H9 (cell line): Measurements from ENCODE around the gene TCF7L1. TPM values are rescaled to one million over a fixed set of nuclear protein-coding genes. Genes with fewer than 3 reads are reported as not detected.

Source experiments
- DNase-seq: peaks from one replicate; pipeline ENCODE4 v3.0.0-alpha.2; 2017
- H2AFZ ChIP-seq: one replicate; pipeline ENCODE4 v1.6.1; 2013; ENCODE audit warnings: mild to moderate bottlenecking, low read length, control low read depth, moderate library complexity
- H2AK5ac ChIP-seq: 2 replicates; pipeline ENCODE4 v1.6.1; 2013; ENCODE audit warnings: low read length, control low read depth, mixed read lengths; ENCODE audit not compliant: insufficient read length
- H2BK120ac ChIP-seq: one replicate; pipeline ENCODE4 v1.6.1; 2013; ENCODE audit warnings: low read depth, mild to moderate bottlenecking, low read length, control low read depth, inconsistent platforms; ENCODE audit not compliant: poor library complexity, severe bottlenecking
- H2BK12ac ChIP-seq: 2 replicates; pipeline ENCODE4 v1.6.1; 2013; ENCODE audit warnings: low read length, control low read depth, mixed read lengths, low read depth; ENCODE audit not compliant: insufficient read length
- H2BK15ac ChIP-seq: 2 replicates; pipeline ENCODE4 v1.6.1; 2013; ENCODE audit warnings: low read depth, low read length, control low read depth
- H2BK20ac ChIP-seq: one replicate; pipeline ENCODE4 v1.6.1; 2013; ENCODE audit warnings: low read depth, mild to moderate bottlenecking, low read length, control low read depth, inconsistent platforms; ENCODE audit not compliant: poor library complexity, severe bottlenecking
- H2BK5ac ChIP-seq: 2 replicates; pipeline ENCODE4 v1.6.1; 2013; ENCODE audit warnings: low read length, control low read depth, mixed read lengths; ENCODE audit not compliant: insufficient read length
- H3K14ac ChIP-seq: 2 replicates; pipeline ENCODE4 v1.6.1; 2013; ENCODE audit warnings: low read length, control low read depth; ENCODE audit not compliant: insufficient read depth
- H3K18ac ChIP-seq: 2 replicates; pipeline ENCODE4 v1.6.1; 2013; ENCODE audit warnings: low read depth, mild to moderate bottlenecking, mixed read lengths, low read length, control low read depth; ENCODE audit not compliant: insufficient read length
- H3K23ac ChIP-seq: 2 replicates; pipeline ENCODE4 v1.6.1; 2013; ENCODE audit warnings: low read length, control low read depth, mixed read lengths, low read depth; ENCODE audit not compliant: insufficient read length
- H3K23me2 ChIP-seq: 2 replicates; pipeline ENCODE4 v1.6.1; 2013; ENCODE audit warnings: low read depth, mild to moderate bottlenecking, mixed read lengths, low read length, control low read depth; ENCODE audit not compliant: insufficient read length, poor library complexity, severe bottlenecking
- H3K27ac ChIP-seq: 2 replicates; pipeline ENCODE4 v1.5.1; 2013; ENCODE audit warnings: low read length, control low read depth, mixed read lengths, low read depth; ENCODE audit not compliant: insufficient read length
- H3K27me3 ChIP-seq: 2 replicates; pipeline ENCODE4 v1.6.1; 2013; ENCODE audit warnings: low read length, control low read depth, inconsistent platforms; ENCODE audit not compliant: insufficient read depth
- H3K4ac ChIP-seq: 2 replicates; pipeline ENCODE4 v1.6.1; 2013; ENCODE audit warnings: low read depth, mild to moderate bottlenecking, control low read depth, inconsistent platforms, low read length, moderate library complexity
- H3K4me1 ChIP-seq: 2 replicates; pipeline ENCODE4 v1.6.1; 2013; ENCODE audit warnings: low read length, control low read depth, inconsistent platforms; ENCODE audit not compliant: insufficient read depth
- H3K4me2 ChIP-seq: 2 replicates; pipeline ENCODE4 v1.6.1; 2013; ENCODE audit warnings: low read length, control low read depth, mixed read lengths; ENCODE audit not compliant: insufficient read length, insufficient read depth
- H3K56ac ChIP-seq: 2 replicates; pipeline ENCODE4 v1.6.1; 2013; ENCODE audit warnings: low read depth, mild to moderate bottlenecking, mixed read lengths, low read length, control low read depth; ENCODE audit not compliant: insufficient read length
- H3K79me1 ChIP-seq: 2 replicates; pipeline ENCODE4 v1.6.1; 2013; ENCODE audit warnings: low read depth, mild to moderate bottlenecking, moderate library complexity, low read length, control low read depth, inconsistent platforms; ENCODE audit not compliant: insufficient read depth, poor library complexity, severe bottlenecking
- H3K79me2 ChIP-seq: 2 replicates; pipeline ENCODE4 v1.6.1; 2013; ENCODE audit warnings: low read length, control low read depth, inconsistent platforms; ENCODE audit not compliant: insufficient read depth
- H3K9ac ChIP-seq: 2 replicates; pipeline ENCODE4 v1.6.1; 2013; ENCODE audit warnings: low read length, control low read depth, mixed read lengths; ENCODE audit not compliant: insufficient read length; ENCODE audit errors: extremely low read depth
- H3K9me3 ChIP-seq: one replicate; pipeline ENCODE4 v1.6.1; 2013; ENCODE audit warnings: low read depth, low read length, inconsistent platforms; ENCODE audit not compliant: control insufficient read depth
- H3T11ph ChIP-seq: one replicate; pipeline ENCODE4 v1.6.1; 2013; ENCODE audit warnings: mild to moderate bottlenecking, low read length, control low read depth, inconsistent platforms
- H4K20me1 ChIP-seq: one replicate; pipeline ENCODE4 v1.6.1; 2013; ENCODE audit not compliant: control insufficient read depth, insufficient read length, insufficient read depth
- H4K5ac ChIP-seq: 2 replicates; pipeline ENCODE4 v1.6.1; 2013; ENCODE audit warnings: low read depth, mild to moderate bottlenecking, mixed read lengths, low read length, control low read depth; ENCODE audit not compliant: insufficient read length
- H4K8ac ChIP-seq: replicated peaks from 2 replicates; pipeline ENCODE4 v1.6.1; 2013; ENCODE audit warnings: low read length, control low read depth, mixed read lengths, low read depth; ENCODE audit not compliant: insufficient read length
- H4K91ac ChIP-seq: 2 replicates; pipeline ENCODE4 v1.6.1; 2013; ENCODE audit warnings: low read depth, mild to moderate bottlenecking, moderate library complexity, mixed read lengths, low read length, control low read depth; ENCODE audit not compliant: insufficient read length
- H3K27ac Mint-ChIP-seq, 3 experiments: 2 replicates in 2 of 3; 3 replicates in 1 of 3; pipeline ENCODE4 v1.8.0; 2020 to 2021; ENCODE audit warnings: mixed read lengths in 3 of 3, mild to moderate bottlenecking in 1 of 3, moderate library complexity in 1 of 3
- H3K27me3 Mint-ChIP-seq: 2 replicates; pipeline ENCODE4 v1.8.0; 2021; ENCODE audit warnings: low read depth, mild to moderate bottlenecking, moderate library complexity, mixed read lengths
- H3K36me3 Mint-ChIP-seq, 3 experiments: 2 replicates in 2 of 3; 3 replicates in 1 of 3; pipeline ENCODE4 v1.8.0; 2020 to 2021; ENCODE audit warnings: low read depth in 3 of 3, mixed read lengths in 3 of 3; ENCODE audit not compliant: insufficient read depth in 1 of 3
- H3K4me1 Mint-ChIP-seq, 2 experiments: 2 replicates each; pipeline ENCODE4 v1.8.0; 2020; ENCODE audit warnings: mixed read lengths in 2 of 2
- H3K4me3 Mint-ChIP-seq, 2 experiments: 2 replicates in 1 of 2; 3 replicates in 1 of 2; pipeline ENCODE4 v1.8.0; 2020 to 2021; ENCODE audit warnings: mild to moderate bottlenecking in 2 of 2, mixed read lengths in 2 of 2, moderate library complexity in 1 of 2
- H3K9me3 Mint-ChIP-seq, 2 experiments: 2 replicates in 1 of 2; 3 replicates in 1 of 2; pipeline ENCODE4 v1.8.0; 2020; ENCODE audit warnings: mild to moderate bottlenecking in 2 of 2, mixed read lengths in 2 of 2, moderate library complexity in 1 of 2
- CTCF ChIP-seq: fragments of 200-600 bp; sonication (generic); conservative IDR thresholded peaks from 3 replicates; pipeline ENCODE4 v1.8.0; 2021; ENCODE audit warnings: antibody characterized with exemption, mild to moderate bottlenecking
- WGBS: extraction: QIAGEN DNeasy Blood & Tissue Kit; methylation state at CpG from one replicate; pipeline ENCODE4 v1.1.7; 2013; ENCODE audit warnings: missing lambda C conversion rate, low lambda C conversion rate, mixed read lengths; ENCODE audit not compliant: insufficient read length; ENCODE audit errors: extremely low coverage; 5-methylcytosine and 5-hydroxymethylcytosine counted together
- total RNA-seq: library from RNA; stranded (reverse); gene quantifications from 2 replicates; pipeline ENCODE4 v1.2.1, GENCODE V29; 2021

Gene TCF7L1
- total RNA-seq, 1 experiment from 2014 or later: 112 TPM

DNA sequence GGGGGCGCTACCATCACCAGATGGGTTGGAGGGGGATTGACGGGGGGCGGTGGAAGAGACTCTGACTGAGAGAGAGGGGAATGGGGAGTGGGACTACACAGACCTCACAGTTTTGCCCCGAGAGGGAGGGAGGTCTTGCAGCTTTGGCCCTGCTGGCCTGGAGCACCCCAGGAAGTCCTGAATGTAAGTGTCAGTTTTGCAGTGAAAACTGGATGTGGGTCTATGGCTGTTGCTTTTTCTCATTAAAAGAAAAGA, 2.4 kb downstream of the TCF7L1 start:
- H3T11ph ChIP-seq: no peak overlapping the region
- H4K5ac ChIP-seq: no peak overlapping the region
- H3K23me2 ChIP-seq: peaks cover 4% of the 10 kb centered on the region
- no peak overlapping the region for H3K18ac ChIP-seq
- H3K79me2 ChIP-seq: peaks cover 38% of the 10 kb centered on the region; the same call in 1 of the 2 replicates
- no peak overlapping the region for H3K23ac ChIP-seq
- peak; percentile 46 for DNase-seq
- no peak overlapping the region for H3K4ac ChIP-seq
- H3K56ac ChIP-seq: no peak overlapping the region
- H2BK12ac ChIP-seq: no peak overlapping the region
- H4K8ac ChIP-seq: no peak overlapping the region
- no peak overlapping the region for H4K91ac ChIP-seq
- H2AK5ac ChIP-seq: no peak overlapping the region
- Mint-ChIP-seq H3K36me3 (peaks cover 32 to 51% (median 47%) of the 10 kb centered on the region in 3 experiments), H3K27ac (peak overlapping the region; percentile 78 to 99 (median 98)), H3K27me3 (peaks cover 2% of the 10 kb centered on the region; the same call in 1 of the 2 replicates), H3K4me1 (peaks cover 50 to 62% of the 10 kb centered on the region in 2 experiments), H3K4me3 (peak overlapping the region; percentile 85 to 88), H3K9me3 (no peaks in the 10 kb centered on the region; a peak in 1 of 5 replicates)
- no peaks in the 10 kb centered on the region for H3K27me3 ChIP-seq
- H4K20me1 ChIP-seq: no peaks in the 10 kb centered on the region
- H3K9me3 ChIP-seq: no peaks in the 10 kb centered on the region
- H3K4me1 ChIP-seq: peaks cover 20% of the 10 kb centered on the region; the same call in 1 of the 2 replicates
- H3K14ac ChIP-seq: no peak overlapping the region
- H3K27ac ChIP-seq: no peak overlapping the region
- no peak for TF ChIP-seq CTCF
- no peak overlapping the region for H2BK120ac ChIP-seq
- H2AFZ ChIP-seq: no peak overlapping the region
- H3K4me2 ChIP-seq: peak overlapping the region; percentile 72
- H2BK15ac ChIP-seq: no peak overlapping the region
- H2BK5ac ChIP-seq: no peak overlapping the region
- H3K9ac ChIP-seq: peak overlapping the region; percentile 5
- no peak overlapping the region for H2BK20ac ChIP-seq
- WGBS: no CpG with 5 or more reads among the region's 4 CpGs
- no peaks in the 10 kb centered on the region for H3K79me1 ChIP-seq
